Pons (tissue), 1 donor: ENCODE results near the gene CBX5.
"Not testable (repeated sequence)": the region's sequence is repeated elsewhere in the genome, so short reads cannot be mapped to it uniquely, and the experiment has no call there.

ENCODE experiments used
- DNase-seq: peaks from one replicate; pipeline ENCODE4 v3.0.0-alpha.2; 2016; ENCODE audit warnings: low spot score

CBX5 gene

GRCh38 chr12:54294152-54294952 is 14.4 kb upstream of the CBX5 start:
- DNase-seq: peak; percentile 91

GRCh38 chr12:54292931-54293241 is 13.0 kb upstream of the CBX5 start:
- no peak for DNase-seq

GRCh38 chr12:54292083-54292930 is 12.4 kb upstream of the CBX5 start:
- no peak for DNase-seq

- DNase-seq: no peak
Measured at GRCh38 chr12:54287261-54288157, 7.6 kb upstream of the CBX5 start.

GRCh38 chr12:54286042-54287030 is 6.4 kb upstream of the CBX5 start:
- DNase-seq: no peak

- DNase-seq: no peak
Measured at GRCh38 chr12:54285150-54286041, 5.5 kb upstream of the CBX5 start.

- not testable (repeated sequence) for DNase-seq
Measured at GRCh38 chr12:54284070-54284780, 4.3 kb upstream of the CBX5 start.

- no peak for DNase-seq
Measured at GRCh38 chr12:54282949-54283593, 3.1 kb upstream of the CBX5 start.

- DNase-seq: not testable (repeated sequence)
Measured at GRCh38 chr12:54281694-54282093, 1.8 kb upstream of the CBX5 start.

GRCh38 chr12:54281261-54281638 is 1.3 kb upstream of the CBX5 start:
- not testable (repeated sequence) for DNase-seq

GRCh38 chr12:54280468-54281260 is 742 bp upstream of the CBX5 start, which contains the start of gene HNRNPA1:
Gene HNRNPA1 (plus strand): TSS chr12:54280726. CDS start chr12:54280808, 82 bp downstream.
- DNase-seq: peak; percentile 100

- DNase-seq: no peak
Measured at GRCh38 chr12:54279227-54279631, 693 bp downstream of the CBX5 start.

GRCh38 chr12:54277823-54278276 is 2.1 kb downstream of the CBX5 start:
- no peak for DNase-seq

- no peak for DNase-seq
Measured at GRCh38 chr12:54276368-54276767, 3.6 kb downstream of the CBX5 start.

- no peak for DNase-seq
Measured at GRCh38 chr12:54273981-54274380, 5.9 kb downstream of the CBX5 start.

- no peak for DNase-seq
Measured at GRCh38 chr12:54272214-54272613, 7.7 kb downstream of the CBX5 start.

- DNase-seq: no peak
Measured at GRCh38 chr12:54270345-54270744, 9.6 kb downstream of the CBX5 start.

- no peak for DNase-seq
Measured at GRCh38 chr12:54266852-54267251, 13.1 kb downstream of the CBX5 start.
